PFSK-1 (cell line): ENCODE data around the gene TNFRSF14.

ENCODE experiments used
- FOXP2 ChIP-seq: optimal IDR thresholded peaks from 2 replicates; pipeline ENCODE3; 2011; ENCODE audit warnings: borderline replicate concordance, control low read depth, inconsistent platforms; ENCODE audit not compliant: insufficient read depth; ENCODE audit errors: extremely low read length, extremely low read depth
- POLR2AphosphoS5 ChIP-seq: IDR thresholded peaks from 2 replicates; pipeline ENCODE4 v1.6.1; 2012; ENCODE audit warnings: low read depth, mild to moderate bottlenecking, control low read depth, low read length, moderate library complexity
- SIN3A ChIP-seq: IDR thresholded peaks from 2 replicates; pipeline ENCODE4 v1.6.1; 2012; ENCODE audit warnings: mild to moderate bottlenecking, low read length, moderate library complexity, borderline replicate concordance; ENCODE audit not compliant: insufficient read depth
- TAF1 ChIP-seq: IDR thresholded peaks from 2 replicates; pipeline ENCODE4 v1.6.1; 2012; ENCODE audit warnings: low read length, control low read depth, borderline replicate concordance; ENCODE audit not compliant: insufficient read depth
- TF ChIP-seq, protein P1 (sequence below), 2 experiments: IDR thresholded peaks; 2 replicates each; pipeline versions ENCODE4 v1.6.1 to v1.8.0; 2011 to 2012; ENCODE audit warnings: low read depth in 2 of 2, low read length in 2 of 2, control low read depth in 1 of 2, inconsistent platforms in 1 of 2, mild to moderate bottlenecking in 1 of 2, moderate library complexity in 1 of 2; ENCODE audit not compliant: insufficient read depth in 1 of 2

The TNFRSF14 gene

DNA sequence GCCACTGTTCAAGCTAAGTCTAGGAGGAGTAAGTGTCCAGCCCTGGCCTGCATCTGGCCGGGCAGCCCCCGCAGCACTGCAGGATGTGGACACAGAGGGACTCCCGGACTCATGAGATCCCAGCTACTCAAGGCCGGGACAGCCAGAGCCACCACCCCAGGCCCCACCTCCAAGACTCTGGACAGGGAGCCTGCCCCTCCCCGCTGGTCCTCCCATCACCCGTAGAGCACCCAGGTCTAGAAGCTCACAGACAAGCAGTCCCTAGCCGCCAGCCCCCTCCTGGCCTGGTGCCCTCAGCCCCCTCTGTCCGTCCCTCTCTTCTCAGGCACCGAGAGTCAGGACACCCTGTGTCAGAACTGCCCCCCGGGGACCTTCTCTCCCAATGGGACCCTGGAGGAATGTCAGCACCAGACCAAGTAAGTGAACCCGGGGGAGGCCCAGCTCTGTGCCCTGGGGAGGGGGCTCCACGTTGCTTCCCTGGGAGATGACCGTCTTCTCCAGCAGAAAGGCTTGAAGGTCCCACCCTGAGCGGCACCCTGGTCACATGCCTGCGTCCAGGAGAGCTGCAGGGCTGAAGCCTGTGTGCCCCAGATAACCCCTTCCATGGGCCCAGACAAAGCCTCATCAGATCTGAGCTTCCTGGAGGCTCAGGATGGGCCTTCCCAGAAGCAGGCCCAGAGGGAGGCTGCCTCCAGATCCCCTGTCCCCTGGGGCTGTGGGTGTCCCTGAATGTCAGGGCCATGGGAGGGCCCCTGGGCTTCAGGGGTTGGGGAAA, 4.3 kb downstream of the TNFRSF14 start:
- TF ChIP-seq TAF1 (no peak), POLR2AphosphoS5 (no peak), FOXP2 (no peak), SIN3A (no peak)
- TF ChIP-seq, protein P1, sequence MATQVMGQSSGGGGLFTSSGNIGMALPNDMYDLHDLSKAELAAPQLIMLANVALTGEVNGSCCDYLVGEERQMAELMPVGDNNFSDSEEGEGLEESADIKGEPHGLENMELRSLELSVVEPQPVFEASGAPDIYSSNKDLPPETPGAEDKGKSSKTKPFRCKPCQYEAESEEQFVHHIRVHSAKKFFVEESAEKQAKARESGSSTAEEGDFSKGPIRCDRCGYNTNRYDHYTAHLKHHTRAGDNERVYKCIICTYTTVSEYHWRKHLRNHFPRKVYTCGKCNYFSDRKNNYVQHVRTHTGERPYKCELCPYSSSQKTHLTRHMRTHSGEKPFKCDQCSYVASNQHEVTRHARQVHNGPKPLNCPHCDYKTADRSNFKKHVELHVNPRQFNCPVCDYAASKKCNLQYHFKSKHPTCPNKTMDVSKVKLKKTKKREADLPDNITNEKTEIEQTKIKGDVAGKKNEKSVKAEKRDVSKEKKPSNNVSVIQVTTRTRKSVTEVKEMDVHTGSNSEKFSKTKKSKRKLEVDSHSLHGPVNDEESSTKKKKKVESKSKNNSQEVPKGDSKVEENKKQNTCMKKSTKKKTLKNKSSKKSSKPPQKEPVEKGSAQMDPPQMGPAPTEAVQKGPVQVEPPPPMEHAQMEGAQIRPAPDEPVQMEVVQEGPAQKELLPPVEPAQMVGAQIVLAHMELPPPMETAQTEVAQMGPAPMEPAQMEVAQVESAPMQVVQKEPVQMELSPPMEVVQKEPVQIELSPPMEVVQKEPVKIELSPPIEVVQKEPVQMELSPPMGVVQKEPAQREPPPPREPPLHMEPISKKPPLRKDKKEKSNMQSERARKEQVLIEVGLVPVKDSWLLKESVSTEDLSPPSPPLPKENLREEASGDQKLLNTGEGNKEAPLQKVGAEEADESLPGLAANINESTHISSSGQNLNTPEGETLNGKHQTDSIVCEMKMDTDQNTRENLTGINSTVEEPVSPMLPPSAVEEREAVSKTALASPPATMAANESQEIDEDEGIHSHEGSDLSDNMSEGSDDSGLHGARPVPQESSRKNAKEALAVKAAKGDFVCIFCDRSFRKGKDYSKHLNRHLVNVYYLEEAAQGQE (IDR thresholded peaks at IDR 0.05; ENCODE audit: insufficient read depth in 1 of 2, low read depth in 2 of 2, low read length in 2 of 2): no peak

DNA sequence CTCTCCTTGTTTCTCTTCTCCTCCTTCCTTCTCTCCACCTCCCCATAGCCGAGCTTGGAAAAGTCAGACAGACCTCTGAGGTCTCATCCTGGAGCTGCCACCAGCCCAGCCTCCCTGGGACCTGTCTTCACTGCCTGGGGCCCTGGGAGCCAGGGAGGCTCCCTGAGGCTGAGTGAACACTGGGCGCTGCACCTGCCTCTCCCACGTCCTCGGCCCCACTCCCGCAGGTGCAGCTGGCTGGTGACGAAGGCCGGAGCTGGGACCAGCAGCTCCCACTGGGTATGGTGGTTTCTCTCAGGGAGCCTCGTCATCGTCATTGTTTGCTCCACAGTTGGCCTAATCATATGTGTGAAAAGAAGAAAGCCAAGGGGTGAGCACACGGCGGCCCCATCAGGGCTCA, 5.3 kb downstream of the TNFRSF14 start:
- TF ChIP-seq TAF1: no peak
- TF ChIP-seq FOXP2: no peak
- TF ChIP-seq POLR2AphosphoS5: no peak
- no peak for TF ChIP-seq SIN3A
- TF ChIP-seq, protein P1 (IDR thresholded peaks at IDR 0.05; ENCODE audit: insufficient read depth in 1 of 2, low read depth in 2 of 2, low read length in 2 of 2): no peak

DNA sequence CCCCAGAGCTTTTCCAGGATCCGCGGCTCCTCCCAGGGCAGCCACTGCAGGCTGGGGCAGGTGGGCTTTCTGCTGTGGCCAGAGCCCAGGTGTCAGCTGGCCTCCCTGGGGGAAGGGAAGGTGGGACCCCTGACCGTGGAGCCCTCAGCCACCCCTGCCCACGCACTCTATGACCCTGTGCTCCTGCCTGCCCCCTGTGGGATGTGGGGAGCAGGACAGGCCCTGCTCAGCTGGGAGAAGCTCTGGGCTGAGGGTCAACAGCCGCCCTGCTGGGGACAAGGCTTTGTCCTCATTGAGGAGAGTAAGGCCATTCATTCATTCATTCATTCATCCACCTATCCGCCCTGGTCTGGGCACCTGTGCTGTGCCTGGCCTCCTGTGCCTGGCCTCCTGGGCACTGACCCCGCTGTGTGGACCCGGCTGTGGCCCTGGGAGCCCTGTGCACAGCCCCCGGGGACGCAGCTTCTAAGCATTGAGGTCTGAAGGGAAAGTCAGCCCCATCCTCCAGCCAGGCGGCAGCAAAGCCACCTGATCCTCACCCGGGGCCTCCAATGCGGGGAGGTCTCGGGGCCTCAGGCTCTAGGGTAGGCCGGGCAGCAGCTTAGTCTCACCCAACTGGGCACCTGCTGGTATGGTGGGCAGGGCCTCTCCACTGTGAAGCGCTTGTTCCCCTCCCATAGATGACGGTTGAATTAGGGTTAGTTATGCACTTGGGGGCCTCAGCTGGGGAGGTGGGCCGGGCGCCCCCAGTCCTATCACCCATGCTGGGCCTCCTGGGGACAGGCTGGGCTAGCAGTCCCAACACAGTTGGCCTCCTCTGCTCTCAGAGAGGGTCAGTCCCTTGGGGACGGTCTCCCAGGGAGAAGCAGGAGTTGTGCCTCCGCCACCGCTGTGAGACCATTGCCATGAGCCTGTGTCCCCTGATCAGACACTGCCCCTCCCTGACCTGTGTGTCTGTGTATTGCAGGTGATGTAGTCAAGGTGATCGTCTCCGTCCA, 6.0 kb downstream of the TNFRSF14 start:
- no peak for TF ChIP-seq TAF1

DNA sequence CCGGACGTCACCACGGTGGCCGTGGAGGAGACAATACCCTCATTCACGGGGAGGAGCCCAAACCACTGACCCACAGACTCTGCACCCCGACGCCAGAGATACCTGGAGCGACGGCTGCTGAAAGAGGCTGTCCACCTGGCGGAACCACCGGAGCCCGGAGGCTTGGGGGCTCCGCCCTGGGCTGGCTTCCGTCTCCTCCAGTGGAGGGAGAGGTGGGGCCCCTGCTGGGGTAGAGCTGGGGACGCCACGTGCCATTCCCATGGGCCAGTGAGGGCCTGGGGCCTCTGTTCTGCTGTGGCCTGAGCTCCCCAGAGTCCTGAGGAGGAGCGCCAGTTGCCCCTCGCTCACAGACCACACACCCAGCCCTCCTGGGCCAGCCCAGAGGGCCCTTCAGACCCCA, 7.0 kb downstream of the TNFRSF14 start:
- no peak for TF ChIP-seq FOXP2
- TF ChIP-seq, protein P1 (IDR thresholded peaks at IDR 0.05; ENCODE audit: insufficient read depth in 1 of 2, low read depth in 2 of 2, low read length in 2 of 2): no peak
- no peak for TF ChIP-seq POLR2AphosphoS5
- TF ChIP-seq TAF1: no peak
- no peak for TF ChIP-seq SIN3A

DNA sequence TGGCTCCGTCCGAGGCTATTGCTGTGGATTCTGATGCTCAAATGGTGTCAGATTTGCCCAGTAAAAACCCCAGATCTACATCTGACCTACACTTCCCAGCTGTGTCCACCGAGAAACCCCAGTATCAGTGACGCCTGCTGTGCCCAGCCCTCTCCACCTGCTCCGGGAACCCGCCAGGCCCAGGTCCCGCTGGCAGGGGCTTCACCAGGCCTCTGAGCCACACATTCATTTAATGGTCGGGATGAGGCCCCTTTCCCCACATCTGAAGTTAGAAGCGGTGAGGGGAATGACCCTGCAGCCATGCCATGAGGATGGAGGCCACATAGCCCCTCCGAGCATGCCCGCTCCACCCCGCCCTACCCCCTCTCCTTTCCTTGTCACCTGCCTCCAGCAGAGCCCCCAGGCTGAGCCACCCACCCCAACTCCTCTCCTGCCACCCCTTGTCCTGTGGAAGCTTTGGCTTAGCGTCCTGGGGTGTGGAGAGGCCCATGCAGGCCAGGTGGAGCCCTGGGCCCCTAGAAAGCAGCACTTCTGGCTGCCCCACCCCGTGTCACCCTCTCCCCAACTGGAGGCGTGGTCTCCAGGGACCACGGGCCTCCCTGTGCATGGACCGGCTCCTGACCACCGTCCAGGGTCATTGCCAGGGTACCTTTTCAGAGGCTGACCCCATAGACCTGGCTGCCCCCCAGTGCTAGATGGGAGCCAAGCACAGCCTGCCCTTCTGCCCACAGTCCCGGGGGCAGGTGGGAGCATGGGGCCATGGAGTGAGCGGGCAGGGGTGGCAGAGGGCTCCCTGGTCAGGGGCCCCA, 8.0 kb downstream of the TNFRSF14 start:
- TF ChIP-seq SIN3A: no peak
- TF ChIP-seq POLR2AphosphoS5: no peak
- TF ChIP-seq FOXP2: no peak
